ENCODE data around the gene APOL3.

DNA sequence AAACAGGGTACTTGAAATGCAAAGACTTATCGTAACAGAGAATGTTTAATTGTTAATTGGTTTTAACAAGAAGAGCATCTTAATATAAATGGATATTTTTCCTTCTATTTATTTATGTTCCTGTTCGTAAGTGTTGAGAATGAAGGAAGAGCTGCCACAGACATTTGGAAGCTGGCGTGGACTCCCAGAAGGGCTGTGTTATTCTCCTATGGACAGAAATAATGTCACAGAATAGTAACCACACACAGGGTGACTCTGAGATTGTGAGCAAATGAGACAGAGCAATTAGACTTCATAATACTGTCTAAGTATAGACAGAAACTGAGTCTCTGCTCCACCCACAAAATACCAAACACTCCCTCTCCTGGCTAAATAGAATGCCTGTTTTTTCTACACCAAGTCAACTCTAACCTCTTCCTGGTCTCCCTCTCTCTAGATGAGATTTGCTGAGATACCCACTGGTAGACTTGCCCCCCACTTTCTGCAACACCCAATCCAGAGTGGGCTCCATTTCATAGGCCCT lies 6.1 kb downstream of the APOL3 start:
- TF ChIP-seq CTCF (IDR thresholded peaks at IDR 0.05) = no peak
- TF ChIP-seq POLR2A (IDR thresholded peaks at IDR 0.05) = no peak

Measured in ovary (tissue), 3 donors.